Tibial nerve (tissue), 4 donors: ENCODE measurements around the gene CLASRP. TPM values are rescaled to one million over a fixed set of nuclear protein-coding genes. Genes with fewer than 3 reads are reported as not detected.

Experiments used
- DNase-seq, 2 donors: peaks; one replicate each; pipeline ENCODE4 v3.0.0-alpha.2; 2019; ENCODE audit warnings: low spot score in 2 of 2
- H3K27ac ChIP-seq, 4 donors: fragments of 200-600 bp; sonication (generic) in 3 of 4; one replicate each; pipeline ENCODE4 v1.5.1; 2017 to 2019; ENCODE audit warnings: mild to moderate bottlenecking in 1 of 4
- H3K27me3 ChIP-seq, 2 donors: fragments of 200-600 bp; sonication (generic) in 1 of 2; one replicate each; pipeline versions ENCODE4 v1.5.1 to v1.6.0; 2017 to 2019
- H3K36me3 ChIP-seq, 3 donors: fragments of 200-600 bp; sonication (generic); one replicate each; pipeline ENCODE4 v1.5.1; 2018 to 2019
- H3K4me1 ChIP-seq, 4 donors: fragments of 200-600 bp; sonication (generic) in 3 of 4; one replicate each; pipeline ENCODE4 v1.5.1; 2017 to 2019
- H3K4me3 ChIP-seq, 4 donors: fragments of 200-600 bp; sonication (generic) in 3 of 4; one replicate each; pipeline ENCODE4 v1.5.1; 2017 to 2019; ENCODE audit warnings: mild to moderate bottlenecking in 1 of 4, moderate library complexity in 1 of 4
- H3K9me3 ChIP-seq, 4 donors: fragments of 200-600 bp; sonication (generic) in 3 of 4; one replicate each; pipeline ENCODE4 v1.5.1; 2017 to 2019
- EP300 ChIP-seq, 2 donors: sonication (generic); formaldehyde crosslinking; IDR thresholded peaks; one replicate each; pipeline ENCODE4 v1.6.1; 2017; ENCODE audit warnings: antibody characterized with exemption in 2 of 2, mild to moderate bottlenecking in 1 of 2
- POLR2A ChIP-seq, 2 donors: fragments of 450-650 bp; IDR thresholded peaks; one replicate each; pipeline ENCODE4 v1.6.1; 2017; ENCODE audit warnings: antibody characterized with exemption in 2 of 2, mild to moderate bottlenecking in 2 of 2, moderate library complexity in 2 of 2
- WGBS, 2 donors: methylation state at CpG; one replicate each; pipeline ENCODE4 v1.1.5; 2018; 5-methylcytosine and 5-hydroxymethylcytosine counted together
- total RNA-seq, 4 donors: library from RNA; depleted of rRNA; stranded (reverse); fragments of >200 nt; gene quantifications; one replicate each; pipeline ENCODE4 v1.1.0, GENCODE V29; 2016
- TF ChIP-seq, protein P1 (sequence below), 5 experiments: fragments of 200-600 bp in 3 of 5; fragments of 450-650 bp in 2 of 5; sonication (generic) in 3 of 5; IDR thresholded peaks; one replicate each; pipeline ENCODE4 v1.5.1; 2016 to 2019; ENCODE audit warnings: antibody characterized with exemption in 5 of 5, mild to moderate bottlenecking in 3 of 5, moderate library complexity in 2 of 5

Gene CLASRP
- total RNA-seq, 4 donors from 2014 or later, result 72.8 to 109 (median 95.5) TPM

GRCh38 chr19:45023048-45023447 lies 15.8 kb upstream of the CLASRP start:
- no peaks in the 10 kb centered on the region for H3K4me1 ChIP-seq
- H3K27me3 ChIP-seq, result no peaks in the 10 kb centered on the region
- TF ChIP-seq EP300 (IDR thresholded peaks at IDR 0.05) (no peak), POLR2A (IDR thresholded peaks at IDR 0.05) (no peak)
- TF ChIP-seq, protein P1, sequence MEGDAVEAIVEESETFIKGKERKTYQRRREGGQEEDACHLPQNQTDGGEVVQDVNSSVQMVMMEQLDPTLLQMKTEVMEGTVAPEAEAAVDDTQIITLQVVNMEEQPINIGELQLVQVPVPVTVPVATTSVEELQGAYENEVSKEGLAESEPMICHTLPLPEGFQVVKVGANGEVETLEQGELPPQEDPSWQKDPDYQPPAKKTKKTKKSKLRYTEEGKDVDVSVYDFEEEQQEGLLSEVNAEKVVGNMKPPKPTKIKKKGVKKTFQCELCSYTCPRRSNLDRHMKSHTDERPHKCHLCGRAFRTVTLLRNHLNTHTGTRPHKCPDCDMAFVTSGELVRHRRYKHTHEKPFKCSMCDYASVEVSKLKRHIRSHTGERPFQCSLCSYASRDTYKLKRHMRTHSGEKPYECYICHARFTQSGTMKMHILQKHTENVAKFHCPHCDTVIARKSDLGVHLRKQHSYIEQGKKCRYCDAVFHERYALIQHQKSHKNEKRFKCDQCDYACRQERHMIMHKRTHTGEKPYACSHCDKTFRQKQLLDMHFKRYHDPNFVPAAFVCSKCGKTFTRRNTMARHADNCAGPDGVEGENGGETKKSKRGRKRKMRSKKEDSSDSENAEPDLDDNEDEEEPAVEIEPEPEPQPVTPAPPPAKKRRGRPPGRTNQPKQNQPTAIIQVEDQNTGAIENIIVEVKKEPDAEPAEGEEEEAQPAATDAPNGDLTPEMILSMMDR (IDR thresholded peaks at IDR 0.05), result no peak
- H3K4me3 ChIP-seq, result no peak overlapping the region
- WGBS, 2 donors, result 95 to 96% methylated on average over 4 of the region's 4 CpGs
- H3K27ac ChIP-seq, result no peak overlapping the region
- peaks cover 0 to 64% (median 0%) of the 10 kb centered on the region in 3 donors for H3K36me3 ChIP-seq
- H3K9me3 ChIP-seq, result no peaks in the 10 kb centered on the region
- DNase-seq, result no peak

DNA sequence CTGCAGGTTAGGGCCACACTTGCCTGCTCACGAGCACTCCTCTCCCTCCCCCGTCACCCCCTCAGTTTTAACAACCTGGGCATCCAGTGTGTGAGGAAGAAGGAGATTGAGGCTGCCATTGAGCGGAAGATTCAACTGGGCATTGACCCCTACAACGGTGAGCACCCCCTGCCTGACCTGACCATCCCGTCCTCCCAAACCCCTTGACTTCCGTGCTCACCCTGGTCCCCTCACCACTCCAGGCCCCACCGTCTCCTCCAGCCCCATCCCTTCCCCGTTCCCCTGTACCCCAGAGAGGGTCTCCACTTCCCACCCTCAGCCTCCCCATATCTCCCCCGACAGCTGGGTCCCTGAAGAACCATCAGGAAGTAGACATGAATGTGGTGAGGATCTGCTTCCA lies 13.6 kb upstream of the CLASRP start:
- no peaks in the 10 kb centered on the region for H3K9me3 ChIP-seq
- no peak overlapping the region for H3K4me3 ChIP-seq
- H3K36me3 ChIP-seq, result peaks cover 0 to 67% (median 0%) of the 10 kb centered on the region in 3 donors
- H3K4me1 ChIP-seq, result no peaks in the 10 kb centered on the region
- H3K27me3 ChIP-seq, result no peaks in the 10 kb centered on the region
- no peak for TF ChIP-seq EP300 (IDR thresholded peaks at IDR 0.05)
- no peak for TF ChIP-seq POLR2A (IDR thresholded peaks at IDR 0.05)
- TF ChIP-seq, protein P1 (IDR thresholded peaks at IDR 0.05), result no peak
- no peak overlapping the region for H3K27ac ChIP-seq
- WGBS, 2 donors, result 91 to 93% methylated on average over 9 of the region's 9 CpGs
- no peak for DNase-seq

DNA sequence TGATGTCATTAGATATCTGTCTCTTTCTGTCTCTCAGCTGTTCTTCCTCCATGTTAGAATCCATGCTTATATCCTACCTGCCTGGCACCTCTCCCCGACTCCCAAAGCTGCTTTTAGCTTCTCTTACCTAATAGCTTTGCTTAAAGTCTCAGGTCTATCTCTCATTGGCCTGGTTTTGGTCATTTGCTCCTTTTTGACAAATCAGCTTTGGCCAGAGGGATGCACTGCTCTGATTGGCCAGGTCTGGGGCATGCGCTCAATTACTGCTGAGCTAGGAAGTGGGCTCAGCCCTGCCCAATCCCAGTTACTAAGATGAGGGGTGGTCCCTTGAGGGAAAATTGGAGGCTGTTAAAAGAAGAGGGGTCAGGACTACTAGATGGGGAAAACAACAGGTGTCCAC lies 11.5 kb upstream of the CLASRP start:
- H3K9me3 ChIP-seq, result no peaks in the 10 kb centered on the region
- WGBS, 2 donors, result 93 to 98% methylated on average over 2 of the region's 2 CpGs
- no peaks in the 10 kb centered on the region for H3K4me1 ChIP-seq
- no peak overlapping the region for H3K27ac ChIP-seq
- H3K4me3 ChIP-seq, result no peak overlapping the region
- H3K36me3 ChIP-seq, result peaks cover 0 to 80% (median 7%) of the 10 kb centered on the region in 3 donors
- TF ChIP-seq EP300 (IDR thresholded peaks at IDR 0.05) (no peak), POLR2A (IDR thresholded peaks at IDR 0.05) (no peak)
- TF ChIP-seq, protein P1 (IDR thresholded peaks at IDR 0.05), result no peak
- no peaks in the 10 kb centered on the region for H3K27me3 ChIP-seq
- no peak for DNase-seq

- no peak for DNase-seq
- Histone ChIP-seq H3K27ac (no peak overlapping the region), H3K4me1 (no peaks in the 10 kb centered on the region), H3K4me3 (no peak overlapping the region), H3K36me3 (peaks cover 0 to 97% (median 11%) of the 10 kb centered on the region in 3 donors), H3K9me3 (peaks cover 0 to 3% (median 0%) of the 10 kb centered on the region in 4 donors), H3K27me3 (no peaks in the 10 kb centered on the region)
- WGBS, 2 donors, result 94 to 99% methylated on average over 6 of the region's 6 CpGs
- TF ChIP-seq, protein P1 (IDR thresholded peaks at IDR 0.05), result no peak
These were observed 8.0 kb upstream of the CLASRP start for GRCh38 chr19:45030825-45031224.

GRCh38 chr19:45032421-45032820 lies 6.4 kb upstream of the CLASRP start:
- no peak for TF ChIP-seq EP300 (IDR thresholded peaks at IDR 0.05)
- Histone ChIP-seq H3K27ac (no peak overlapping the region), H3K9me3 (peaks cover 0 to 3% (median 0%) of the 10 kb centered on the region in 4 donors), H3K4me3 (no peak overlapping the region), H3K36me3 (peaks cover 0 to 93% (median 14%) of the 10 kb centered on the region in 3 donors), H3K4me1 (no peaks in the 10 kb centered on the region), H3K27me3 (no peaks in the 10 kb centered on the region)
- WGBS, 2 donors, result 76 to 87% methylated on average over 12 to 18 of the region's 18 CpGs
- DNase-seq, result no peak

DNA sequence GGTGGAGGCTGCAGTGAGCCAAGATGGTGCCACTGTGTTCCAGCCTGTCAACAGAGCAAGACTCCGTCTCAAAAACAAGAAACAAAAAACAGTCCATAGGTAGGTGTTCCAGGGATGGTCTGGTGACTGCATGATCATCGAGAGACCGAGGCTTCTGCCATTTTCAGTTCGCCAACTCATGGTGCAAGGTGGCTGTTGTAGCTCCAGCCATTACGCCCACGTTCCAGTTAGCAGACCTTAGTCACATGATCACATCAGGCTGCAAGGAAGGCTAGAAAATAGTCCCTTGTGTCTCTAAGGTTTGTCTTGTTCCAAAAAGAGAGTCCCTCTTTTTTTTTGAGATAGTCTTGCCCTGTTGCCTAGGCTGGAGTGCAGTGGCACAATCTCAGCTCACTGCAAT lies 3.1 kb upstream of the CLASRP start:
- Histone ChIP-seq H3K36me3 (peaks cover 0 to 71% (median 21%) of the 10 kb centered on the region in 3 donors), H3K27me3 (no peaks in the 10 kb centered on the region), H3K4me1 (peaks cover 0 to 21% (median 18%) of the 10 kb centered on the region in 4 donors), H3K27ac (no peak overlapping the region), H3K9me3 (peaks cover 0 to 3% (median 0%) of the 10 kb centered on the region in 4 donors), H3K4me3 (no peak overlapping the region)
- DNase-seq, result no peak
- WGBS, 2 donors, result 96 to 97% methylated on average over 6 of the region's 6 CpGs
- TF ChIP-seq EP300 (IDR thresholded peaks at IDR 0.05) (no peak), POLR2A (IDR thresholded peaks at IDR 0.05) (no peak)
